Measurements from ENCODE around the gene PLK5.
"Not testable (repeated sequence)": the region's sequence is repeated elsewhere in the genome, so short reads cannot be mapped to it uniquely, and the experiment has no call there.

Gene PLK5

DNA sequence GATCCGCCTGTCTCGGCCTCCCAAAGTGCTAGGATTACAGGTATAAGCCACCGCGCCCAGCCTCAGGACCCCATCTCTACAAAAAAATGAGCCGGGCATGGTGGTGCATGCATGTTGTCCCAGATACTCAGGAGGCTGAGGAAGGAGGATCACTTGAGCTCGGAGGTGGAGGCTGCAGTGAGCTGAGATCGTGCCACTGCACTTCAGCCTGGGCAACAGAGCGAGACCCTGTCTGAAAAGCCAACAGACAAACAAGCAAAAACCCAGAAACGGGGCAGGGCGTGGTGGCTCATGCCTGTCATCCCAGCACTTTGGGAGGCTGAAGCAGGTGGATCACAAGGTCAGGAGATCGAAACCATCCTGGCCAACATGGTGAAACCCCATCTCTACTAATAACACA, 7.0 kb downstream of the PLK5 start:
- H3K4me1 ChIP-seq (ENCODE audit: control insufficient read depth, insufficient read depth, low read length); H3K9ac ChIP-seq (ENCODE audit: low read length); H3K9me3 ChIP-seq (ENCODE audit: control insufficient read depth, insufficient read depth, low read depth, low read length); H3K36me3 ChIP-seq (ENCODE audit: control insufficient read depth, insufficient read depth, low read length); H3K4me3 ChIP-seq (ENCODE audit: low read depth, low read length); H3K27ac ChIP-seq (ENCODE audit: low read depth, low read length): not testable (repeated sequence)
- peaks cover 42% of the 10 kb centered on the region for H3K27me3 ChIP-seq (ENCODE audit: control insufficient read depth, insufficient read depth, low read length)

DNA sequence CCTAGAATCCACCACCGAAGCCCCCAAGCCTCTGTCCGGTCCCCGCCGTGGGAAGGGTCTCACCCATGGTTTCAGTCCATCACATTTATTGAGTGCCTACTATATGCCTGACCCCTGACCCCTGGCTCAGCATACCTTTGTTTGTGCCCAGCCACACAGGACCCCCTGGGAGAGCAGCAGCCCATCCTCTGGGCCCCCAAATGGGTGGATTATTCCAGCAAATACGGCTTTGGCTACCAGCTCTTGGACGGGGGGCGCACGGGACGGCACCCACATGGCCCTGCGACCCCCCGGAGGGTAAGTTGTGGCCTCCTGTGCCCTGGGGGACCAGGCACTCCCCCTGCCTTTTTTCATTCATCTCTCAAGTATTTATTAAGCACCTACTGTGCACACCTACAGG, 7.7 kb downstream of the PLK5 start:
- Histone ChIP-seq H3K27ac (ENCODE audit: low read depth, low read length) (no peak overlapping the region), H3K9me3 (ENCODE audit: control insufficient read depth, insufficient read depth, low read depth, low read length) (no peaks in the 10 kb centered on the region), H3K9ac (ENCODE audit: low read length) (no peak overlapping the region), H3K36me3 (ENCODE audit: control insufficient read depth, insufficient read depth, low read length) (no peaks in the 10 kb centered on the region), H3K27me3 (ENCODE audit: control insufficient read depth, insufficient read depth, low read length) (peaks cover 35% of the 10 kb centered on the region), H3K4me1 (ENCODE audit: control insufficient read depth, insufficient read depth, low read length) (no peaks in the 10 kb centered on the region), H3K4me3 (ENCODE audit: low read depth, low read length) (no peak overlapping the region)

DNA sequence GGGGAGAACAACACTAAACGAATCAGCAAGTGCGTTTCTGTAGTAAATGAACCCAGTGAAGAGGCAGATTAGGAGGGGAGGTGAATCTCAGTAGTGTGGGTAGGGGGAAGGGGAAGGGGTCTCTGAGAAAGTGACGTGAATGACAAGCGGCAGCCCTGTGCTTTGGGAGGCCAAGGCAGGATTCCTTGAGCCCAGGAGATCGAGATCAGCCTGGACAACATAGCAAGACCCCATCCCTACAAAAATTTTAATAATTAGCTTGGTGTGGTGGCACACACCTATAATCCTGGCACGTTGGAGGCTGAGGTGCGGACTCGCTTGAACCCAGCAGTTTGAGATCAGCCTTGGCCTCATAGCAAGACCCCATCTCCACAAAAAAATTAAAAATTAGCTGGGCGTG, 8.1 kb downstream of the PLK5 start:
- no peaks in the 10 kb centered on the region for H3K4me1 ChIP-seq (ENCODE audit: control insufficient read depth, insufficient read depth, low read length)
- no peaks in the 10 kb centered on the region for H3K36me3 ChIP-seq (ENCODE audit: control insufficient read depth, insufficient read depth, low read length)
- H3K27me3 ChIP-seq (ENCODE audit: control insufficient read depth, insufficient read depth, low read length): peaks cover 32% of the 10 kb centered on the region

DNA sequence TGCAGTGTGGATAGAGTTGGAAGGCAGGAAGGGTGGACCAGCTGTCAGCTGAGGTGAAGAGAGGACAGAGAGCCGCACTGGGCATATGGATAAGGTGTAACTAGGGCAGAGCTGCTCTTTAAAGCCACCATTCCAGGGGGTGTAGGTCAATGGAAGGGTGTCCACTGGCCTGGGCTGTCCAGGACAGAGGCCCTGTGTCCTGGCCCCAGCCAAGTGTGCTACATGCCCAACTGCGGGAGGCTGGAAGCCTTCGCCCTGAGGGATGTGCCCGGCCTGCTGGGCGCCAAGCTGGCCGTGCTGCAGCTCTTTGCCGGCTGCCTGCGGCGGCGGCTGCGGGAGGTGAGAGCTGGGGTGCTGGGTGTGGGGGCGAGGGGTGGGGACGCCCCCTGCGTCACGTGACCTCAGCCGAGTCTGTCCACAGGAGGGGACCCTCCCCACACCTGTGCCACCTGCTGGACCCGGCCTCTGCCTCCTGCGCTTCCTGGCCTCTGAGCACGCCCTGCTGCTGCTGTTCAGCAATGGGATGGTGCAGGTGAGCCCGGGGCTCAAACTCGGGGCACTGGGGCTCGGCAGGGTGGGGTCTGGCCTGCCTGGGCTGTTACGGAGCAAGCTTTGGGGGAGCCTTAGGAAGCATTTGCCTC, 9.8 kb downstream of the PLK5 start:
- no peak overlapping the region for H3K9ac ChIP-seq (ENCODE audit: low read length)
- H3K4me3 ChIP-seq (ENCODE audit: low read depth, low read length): no peak overlapping the region
- peaks cover 21% of the 10 kb centered on the region; the same call in 1 of the 2 replicates for H3K27me3 ChIP-seq (ENCODE audit: control insufficient read depth, insufficient read depth, low read length)
- H3K4me1 ChIP-seq (ENCODE audit: control insufficient read depth, insufficient read depth, low read length): no peaks in the 10 kb centered on the region
- H3K9me3 ChIP-seq (ENCODE audit: control insufficient read depth, insufficient read depth, low read depth, low read length): no peaks in the 10 kb centered on the region
- H3K36me3 ChIP-seq (ENCODE audit: control insufficient read depth, insufficient read depth, low read length): no peaks in the 10 kb centered on the region
- no peak overlapping the region for H3K27ac ChIP-seq (ENCODE audit: low read depth, low read length)

More for the DNA sequence above, 8.1 kb downstream of the PLK5 start:
- H3K9me3 ChIP-seq (ENCODE audit: control insufficient read depth, insufficient read depth, low read depth, low read length): no peaks in the 10 kb centered on the region
- H3K4me3 ChIP-seq (ENCODE audit: low read depth, low read length): no peak overlapping the region
- no peak overlapping the region for H3K9ac ChIP-seq (ENCODE audit: low read length)
- H3K27ac ChIP-seq (ENCODE audit: low read depth, low read length): no peak overlapping the region

GRCh38 chr19:1534972-1535371, 11.1 kb downstream of the PLK5 start:
- H3K27ac ChIP-seq (ENCODE audit: low read depth, low read length): no peak overlapping the region
- no peak overlapping the region for H3K4me3 ChIP-seq (ENCODE audit: low read depth, low read length)
- no peaks in the 10 kb centered on the region for H3K36me3 ChIP-seq (ENCODE audit: control insufficient read depth, insufficient read depth, low read length)
- peaks cover 13% of the 10 kb centered on the region; the same call in 1 of the 2 replicates for H3K27me3 ChIP-seq (ENCODE audit: control insufficient read depth, insufficient read depth, low read length)
- H3K9ac ChIP-seq (ENCODE audit: low read length): no peak overlapping the region
- no peaks in the 10 kb centered on the region for H3K9me3 ChIP-seq (ENCODE audit: control insufficient read depth, insufficient read depth, low read depth, low read length)
- no peaks in the 10 kb centered on the region for H3K4me1 ChIP-seq (ENCODE audit: control insufficient read depth, insufficient read depth, low read length)

DNA sequence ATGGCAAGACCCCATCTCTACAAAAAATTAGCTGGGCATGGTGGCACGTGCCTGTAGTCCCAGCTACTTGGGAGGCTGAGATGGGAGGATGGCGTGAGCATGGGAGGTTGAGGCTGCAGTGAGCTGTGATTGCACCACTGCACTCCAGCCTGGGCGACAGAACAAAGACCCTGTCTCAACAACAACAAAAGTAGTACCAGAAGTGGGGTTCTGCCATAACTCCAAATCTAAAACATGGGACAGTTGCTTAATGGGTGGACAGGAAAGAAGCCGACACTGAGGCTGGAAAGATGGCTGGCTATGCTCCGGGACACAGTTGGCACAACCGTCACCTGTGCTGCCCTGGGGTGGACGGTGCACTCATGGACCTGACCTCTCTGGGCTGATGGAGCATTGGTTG, 11.8 kb downstream of the PLK5 start:
- H3K9me3 ChIP-seq (ENCODE audit: control insufficient read depth, insufficient read depth, low read depth, low read length); H3K4me1 ChIP-seq (ENCODE audit: control insufficient read depth, insufficient read depth, low read length); H3K4me3 ChIP-seq (ENCODE audit: low read depth, low read length); H3K9ac ChIP-seq (ENCODE audit: low read length); H3K27me3 ChIP-seq (ENCODE audit: control insufficient read depth, insufficient read depth, low read length); H3K27ac ChIP-seq (ENCODE audit: low read depth, low read length); H3K36me3 ChIP-seq (ENCODE audit: control insufficient read depth, insufficient read depth, low read length): not testable (repeated sequence)

DNA sequence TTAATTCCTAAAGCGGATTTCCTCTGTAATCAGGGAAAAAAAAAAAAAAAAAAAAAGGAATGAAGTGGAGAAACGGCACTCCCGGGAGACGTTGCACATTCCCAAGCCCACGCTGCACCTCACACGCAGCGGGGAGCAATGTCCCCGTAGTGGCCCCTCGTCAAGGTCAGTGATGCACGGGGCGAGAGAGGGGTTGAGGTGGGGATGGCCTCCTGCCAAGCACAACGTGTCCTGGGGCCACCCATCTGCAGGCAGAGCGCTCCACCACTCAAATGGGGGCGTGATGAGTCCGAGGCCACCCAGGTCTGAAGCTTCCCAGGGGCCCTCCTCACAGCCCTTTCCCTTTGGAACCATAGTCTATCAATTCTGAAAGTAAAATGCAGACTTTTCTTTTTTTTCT, 15.1 kb downstream of the PLK5 start:
- no peak overlapping the region for H3K9ac ChIP-seq (ENCODE audit: low read length)
- H3K27me3 ChIP-seq (ENCODE audit: control insufficient read depth, insufficient read depth, low read length): peaks cover 9% of the 10 kb centered on the region; the same call in 1 of the 2 replicates
- no peaks in the 10 kb centered on the region for H3K36me3 ChIP-seq (ENCODE audit: control insufficient read depth, insufficient read depth, low read length)
- no peaks in the 10 kb centered on the region for H3K9me3 ChIP-seq (ENCODE audit: control insufficient read depth, insufficient read depth, low read depth, low read length)
- no peak overlapping the region for H3K27ac ChIP-seq (ENCODE audit: low read depth, low read length)
- H3K4me1 ChIP-seq (ENCODE audit: control insufficient read depth, insufficient read depth, low read length): no peaks in the 10 kb centered on the region
- no peak overlapping the region for H3K4me3 ChIP-seq (ENCODE audit: low read depth, low read length)

DNA sequence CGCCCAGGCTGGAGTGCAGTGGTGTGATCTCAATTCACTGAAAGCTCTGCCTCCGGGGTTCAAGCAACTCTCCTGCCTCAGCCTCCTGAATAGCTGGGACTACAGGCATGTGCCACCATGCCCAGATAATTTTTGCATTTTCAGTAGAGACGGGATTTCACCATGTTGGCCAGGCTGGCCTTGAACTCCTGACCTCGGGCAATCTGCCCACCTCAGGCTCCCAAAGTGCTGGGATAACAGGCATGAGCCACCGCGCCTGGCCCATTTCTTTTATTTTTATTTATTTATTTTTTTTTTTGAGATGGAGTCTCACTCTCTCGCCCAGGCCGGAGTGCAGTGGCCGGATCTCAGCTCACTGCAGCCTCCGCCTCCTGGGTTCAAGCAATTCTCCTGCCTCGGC, 15.9 kb downstream of the PLK5 start:
- H3K9me3 ChIP-seq (ENCODE audit: control insufficient read depth, insufficient read depth, low read depth, low read length); H3K36me3 ChIP-seq (ENCODE audit: control insufficient read depth, insufficient read depth, low read length); H3K9ac ChIP-seq (ENCODE audit: low read length); H3K4me1 ChIP-seq (ENCODE audit: control insufficient read depth, insufficient read depth, low read length); H3K4me3 ChIP-seq (ENCODE audit: low read depth, low read length); H3K27ac ChIP-seq (ENCODE audit: low read depth, low read length): not testable (repeated sequence)
- H3K27me3 ChIP-seq (ENCODE audit: control insufficient read depth, insufficient read depth, low read length): peaks cover 13% of the 10 kb centered on the region; the same call in 1 of the 2 replicates

DNA sequence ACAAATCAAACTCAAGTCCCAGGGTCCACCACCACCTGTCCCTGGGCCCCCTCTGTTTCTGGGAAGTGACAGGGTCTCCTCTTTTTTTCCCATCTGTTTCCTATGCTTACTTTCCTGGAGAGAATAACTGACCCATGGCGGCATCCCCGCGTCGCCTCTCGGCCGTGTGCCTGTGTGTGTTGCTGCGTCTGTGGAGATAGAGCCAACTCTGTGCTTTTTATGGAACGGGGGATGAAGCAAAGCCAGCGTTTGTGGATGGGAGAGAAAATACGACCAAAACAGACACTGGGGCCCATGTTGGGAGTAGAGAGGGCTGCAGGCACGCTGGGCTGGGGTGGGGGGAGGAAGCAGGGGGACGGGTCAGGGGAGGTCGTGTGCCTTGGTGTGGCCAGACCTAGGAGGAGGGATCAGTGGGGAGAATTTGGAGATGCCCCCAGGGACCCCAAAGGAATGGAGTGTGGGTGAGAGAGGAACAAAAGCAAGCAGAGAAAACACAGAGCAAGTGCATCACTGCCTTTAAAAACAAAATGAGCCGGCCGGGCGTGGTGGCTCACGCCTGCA, 16.6 kb downstream of the PLK5 start:
- Histone ChIP-seq H3K9ac (ENCODE audit: low read length) (no peak overlapping the region), H3K36me3 (ENCODE audit: control insufficient read depth, insufficient read depth, low read length) (no peaks in the 10 kb centered on the region), H3K27ac (ENCODE audit: low read depth, low read length) (no peak overlapping the region), H3K27me3 (ENCODE audit: control insufficient read depth, insufficient read depth, low read length) (peaks cover 14% of the 10 kb centered on the region; the same call in 1 of the 2 replicates), H3K9me3 (ENCODE audit: control insufficient read depth, insufficient read depth, low read depth, low read length) (no peaks in the 10 kb centered on the region), H3K4me3 (ENCODE audit: low read depth, low read length) (no peak overlapping the region), H3K4me1 (ENCODE audit: control insufficient read depth, insufficient read depth, low read length) (no peaks in the 10 kb centered on the region)

GRCh38 chr19:1549332-1549945, 25.6 kb downstream of the PLK5 start:
- Histone ChIP-seq H3K4me1 (ENCODE audit: control insufficient read depth, insufficient read depth, low read length) (no peaks in the 10 kb centered on the region), H3K4me3 (ENCODE audit: low read depth, low read length) (no peak overlapping the region), H3K27ac (ENCODE audit: low read depth, low read length) (no peak overlapping the region), H3K27me3 (ENCODE audit: control insufficient read depth, insufficient read depth, low read length) (peaks cover 7% of the 10 kb centered on the region; the same call in 1 of the 2 replicates), H3K9me3 (ENCODE audit: control insufficient read depth, insufficient read depth, low read depth, low read length) (no peaks in the 10 kb centered on the region), H3K9ac (ENCODE audit: low read length) (no peak overlapping the region), H3K36me3 (ENCODE audit: control insufficient read depth, insufficient read depth, low read length) (peaks cover 4% of the 10 kb centered on the region; the same call in 1 of the 2 replicates)

Data from HUES6 (cell line).